ENCODE data around the gene RFT1.

The RFT1 gene

DNA sequence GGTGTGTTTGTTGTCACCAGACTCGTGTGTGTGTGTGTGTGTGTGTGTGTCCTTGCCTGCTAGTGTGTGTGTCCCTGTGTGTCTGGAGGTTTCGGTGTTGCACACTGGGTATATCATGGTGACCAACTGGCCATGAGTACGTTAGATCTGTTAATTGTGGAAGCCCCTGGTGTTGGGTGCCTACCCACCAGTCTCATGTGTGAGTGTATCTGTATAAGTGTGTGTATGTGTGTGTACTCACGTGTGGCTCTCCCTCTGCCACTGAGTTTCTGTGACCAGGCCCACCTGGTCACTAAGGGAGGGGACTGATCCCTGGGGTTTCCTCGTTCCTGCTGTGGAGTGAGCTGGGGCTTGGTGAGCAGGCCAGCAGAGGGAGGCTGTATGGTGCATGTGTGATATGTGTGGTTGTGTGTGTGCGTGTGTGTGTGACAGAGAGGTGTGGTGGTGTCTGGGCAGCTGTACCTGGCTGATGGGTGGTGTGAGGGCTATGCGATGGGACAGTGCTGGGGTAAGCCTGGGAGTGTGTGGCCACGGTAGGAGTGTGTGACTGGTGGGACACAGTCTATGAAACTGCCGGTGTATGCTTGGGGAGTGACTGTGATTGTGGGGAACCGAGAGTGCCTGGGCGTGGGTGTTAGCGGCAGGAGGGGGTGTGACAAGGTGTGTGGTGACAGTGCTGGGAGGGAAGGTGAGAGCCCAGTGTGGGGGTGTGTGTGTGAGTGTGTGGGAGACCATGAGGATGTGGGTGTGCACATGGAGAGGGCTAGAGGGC lies 32.6 kb upstream of the RFT1 start (continued):
- TF ChIP-seq KLF9 (tag by site-specific recombination; IDR thresholded peaks at IDR 0.05; ENCODE audit: low read depth): peak; percentile 61; the same call in 1 of the 2 replicates
- no peak for TF ChIP-seq ZNF449 (tag by site-specific recombination; IDR thresholded peaks at IDR 0.05)
- no peak for TF ChIP-seq ZNF514 (tag by site-specific recombination; IDR thresholded peaks at IDR 0.05)
- TF ChIP-seq ZBTB20 (tag by site-specific recombination; IDR thresholded peaks at IDR 0.05): 0 out of 2 replicates have a peak, but pooled peaks have one; percentile 31
- TF ChIP-seq ZNF548 (tag by site-specific recombination; IDR thresholded peaks at IDR 0.05): no peak
- TF ChIP-seq KLF1 (tag by site-specific recombination; IDR thresholded peaks at IDR 0.05): peak; percentile 40
- no peak for TF ChIP-seq ZNF341 (tag by site-specific recombination; IDR thresholded peaks at IDR 0.05; ENCODE audit: low read depth)
- peak; percentile 16; the same call in 1 of the 2 replicates for TF ChIP-seq SP2 (tag by site-specific recombination; IDR thresholded peaks at IDR 0.05)
- TF ChIP-seq ZNF433 (tag by site-specific recombination; IDR thresholded peaks at IDR 0.05; ENCODE audit: low read depth): no peak
- TF ChIP-seq, protein P1, sequence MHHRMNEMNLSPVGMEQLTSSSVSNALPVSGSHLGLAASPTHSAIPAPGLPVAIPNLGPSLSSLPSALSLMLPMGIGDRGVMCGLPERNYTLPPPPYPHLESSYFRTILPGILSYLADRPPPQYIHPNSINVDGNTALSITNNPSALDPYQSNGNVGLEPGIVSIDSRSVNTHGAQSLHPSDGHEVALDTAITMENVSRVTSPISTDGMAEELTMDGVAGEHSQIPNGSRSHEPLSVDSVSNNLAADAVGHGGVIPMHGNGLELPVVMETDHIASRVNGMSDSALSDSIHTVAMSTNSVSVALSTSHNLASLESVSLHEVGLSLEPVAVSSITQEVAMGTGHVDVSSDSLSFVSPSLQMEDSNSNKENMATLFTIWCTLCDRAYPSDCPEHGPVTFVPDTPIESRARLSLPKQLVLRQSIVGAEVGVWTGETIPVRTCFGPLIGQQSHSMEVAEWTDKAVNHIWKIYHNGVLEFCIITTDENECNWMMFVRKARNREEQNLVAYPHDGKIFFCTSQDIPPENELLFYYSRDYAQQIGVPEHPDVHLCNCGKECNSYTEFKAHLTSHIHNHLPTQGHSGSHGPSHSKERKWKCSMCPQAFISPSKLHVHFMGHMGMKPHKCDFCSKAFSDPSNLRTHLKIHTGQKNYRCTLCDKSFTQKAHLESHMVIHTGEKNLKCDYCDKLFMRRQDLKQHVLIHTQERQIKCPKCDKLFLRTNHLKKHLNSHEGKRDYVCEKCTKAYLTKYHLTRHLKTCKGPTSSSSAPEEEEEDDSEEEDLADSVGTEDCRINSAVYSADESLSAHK (tag by site-specific recombination; IDR thresholded peaks at IDR 0.05): peak; percentile 71; the same call in 1 of the 2 replicates

DNA sequence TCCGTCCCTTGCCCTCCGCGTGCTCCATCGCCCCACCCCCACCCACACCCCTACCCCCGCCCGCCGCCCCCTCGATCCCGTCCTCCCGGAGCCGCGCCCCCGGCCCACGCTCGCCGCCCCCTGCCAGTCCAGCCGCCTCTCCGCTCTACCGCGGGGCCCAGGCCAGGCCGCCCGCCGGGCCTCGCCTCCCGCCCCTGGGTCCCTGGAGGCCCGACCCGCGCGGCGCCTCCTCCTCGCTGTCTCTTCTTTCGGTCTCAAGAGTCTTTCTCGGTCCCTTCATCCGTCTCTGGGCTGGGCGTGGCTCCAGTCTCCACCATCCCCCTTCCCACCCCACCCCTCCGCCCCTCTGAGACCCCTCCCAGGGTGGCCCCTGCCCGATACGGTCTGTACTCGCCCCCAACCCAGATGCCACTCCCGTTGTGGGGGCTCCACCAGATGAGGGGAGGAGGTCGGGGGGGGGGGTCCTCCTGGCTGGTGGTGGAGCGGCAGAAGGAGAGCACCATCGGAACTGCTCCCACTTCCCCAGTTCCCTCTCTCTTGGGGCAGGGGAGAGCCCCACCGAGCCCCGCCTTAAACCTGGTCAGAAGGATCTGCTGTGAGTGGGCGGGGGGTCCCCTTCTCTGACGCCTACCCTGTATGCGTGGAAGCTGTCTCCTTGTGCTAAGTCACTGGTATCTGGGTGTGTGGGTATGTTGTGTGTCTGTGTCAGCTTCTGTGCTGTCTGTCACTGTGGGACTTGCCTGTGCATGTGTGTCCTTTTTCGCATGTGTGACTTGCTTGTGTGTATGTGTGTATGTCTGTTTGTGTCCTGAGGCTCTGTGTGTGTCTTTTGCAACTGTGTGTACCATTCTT lies 31.8 kb upstream of the RFT1 start:
- no peaks in the 10 kb centered on the region for H3K9me3 ChIP-seq (ENCODE audit: control insufficient read depth, insufficient read depth, low read depth, low read length)
- H3K4me3 ChIP-seq (ENCODE audit: low read depth, low read length): peak overlapping the region; percentile 82
- ChIA-PET POLR2A (no interaction called here), CTCF (interaction anchor here (0.5 kb wide), 1 partner anchor 34 kb away, joined by 3 read pairs; no protein-coding TSS in a partner anchor)
- H3K4me1 ChIP-seq (ENCODE audit: control insufficient read depth, insufficient read depth, low read length): no peaks in the 10 kb centered on the region
- no peak overlapping the region for H3K27ac ChIP-seq (ENCODE audit: extremely low read depth, low read depth, low read length)
- H3K36me3 ChIP-seq (ENCODE audit: control insufficient read depth in 2 of 2, insufficient read depth in 1 of 2, low read length in 2 of 2): peaks cover 0 to 16% of the 10 kb centered on the region in 2 experiments; a peak in 1 of 3 replicates
- TF ChIP-seq ZNF140 (tag by site-specific recombination; IDR thresholded peaks at IDR 0.05) (no peak), ZNF473 (tag by site-specific recombination; IDR thresholded peaks at IDR 0.05) (no peak), ZSCAN30 (tag by site-specific recombination; IDR thresholded peaks at IDR 0.05) (no peak), ZXDB (tag by site-specific recombination; IDR thresholded peaks at IDR 0.05) (no peak), YY1 (tag by site-specific recombination; IDR thresholded peaks at IDR 0.05) (no peak), ZNF555 (tag by site-specific recombination; conservative IDR thresholded peaks at IDR 0.05) (no peak), ZNF366 (tag by site-specific recombination; conservative IDR thresholded peaks at IDR 0.05) (no peak), ZNF449 (tag by site-specific recombination; IDR thresholded peaks at IDR 0.05) (no peak), RBAK (tag by site-specific recombination; IDR thresholded peaks at IDR 0.05) (no peak), ZNF501 (tag by site-specific recombination; IDR thresholded peaks at IDR 0.05) (no peak), PATZ1 (tag by site-specific recombination; IDR thresholded peaks at IDR 0.05) (peak; percentile 55), ZBTB26 (tag by site-specific recombination; optimal IDR thresholded peaks at IDR 0.05) (peak; percentile 31), IKZF3 (tag by site-specific recombination; IDR thresholded peaks at IDR 0.05) (no peak), GLIS2 (tag by site-specific recombination; IDR thresholded peaks at IDR 0.05) (peak; percentile 67), ZNF548 (tag by site-specific recombination; IDR thresholded peaks at IDR 0.05) (no peak), ZNF16 (tag by site-specific recombination; IDR thresholded peaks at IDR 0.05; ENCODE audit: low read depth) (no peak)
- TF ChIP-seq, protein P2, sequence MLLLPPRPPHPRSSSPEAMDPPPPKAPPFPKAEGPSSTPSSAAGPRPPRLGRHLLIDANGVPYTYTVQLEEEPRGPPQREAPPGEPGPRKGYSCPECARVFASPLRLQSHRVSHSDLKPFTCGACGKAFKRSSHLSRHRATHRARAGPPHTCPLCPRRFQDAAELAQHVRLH (tag by site-specific recombination; IDR thresholded peaks at IDR 0.05): 0 out of 2 replicates have a peak, but pooled peaks have one; percentile 34
